HEK293 (cell line): ENCODE data around the gene MT1F.

Experiments used
- CTCF ChIA-PET: fragments of 350-600 bp; formaldehyde crosslinking; extraction: SDS; loops from one replicate; lab custom pipeline; 2021; ENCODE audit warnings: antibody characterized with exemption; lab: Yijun Ruan, JAX
- POLR2A ChIA-PET: fragments of 300-600 bp; formaldehyde crosslinking; extraction: SDS; loops from one replicate; lab custom pipeline; 2020; ENCODE audit warnings: antibody characterized with exemption, inconsistent platforms; lab: Yijun Ruan, JAX
- H3K27ac ChIP-seq: fragments of 200-500 bp; sonication (Bioruptor generic); 2 replicates; pipeline ENCODE4 v1.5.1; 2014; ENCODE audit warnings: low read depth, low read length, control low read depth, inconsistent platforms; ENCODE audit errors: extremely low read depth
- H3K36me3 ChIP-seq, 2 experiments: fragments of 200-500 bp in 1 of 2; sonication (Bioruptor generic) in 1 of 2; 1 replicate in 1 of 2; 2 replicates in 1 of 2; pipeline ENCODE4 v1.5.1; 2014 to 2017; ENCODE audit warnings: inconsistent platforms in 2 of 2, low read length in 2 of 2; ENCODE audit not compliant: control insufficient read depth in 2 of 2, insufficient read depth in 1 of 2
- H3K4me1 ChIP-seq: fragments of 200-500 bp; sonication (Bioruptor generic); 2 replicates; pipeline ENCODE4 v1.5.1; 2014; ENCODE audit warnings: mild to moderate bottlenecking, low read length, inconsistent platforms; ENCODE audit not compliant: control insufficient read depth, insufficient read depth
- H3K4me3 ChIP-seq: 2 replicates; pipeline ENCODE4 v1.5.1; 2011; ENCODE audit warnings: low read depth, mild to moderate bottlenecking, control low read depth, low read length, moderate library complexity
- H3K9me3 ChIP-seq: fragments of 200-500 bp; sonication (Bioruptor generic); 2 replicates; pipeline ENCODE4 v1.5.1; 2014; ENCODE audit warnings: low read depth, low read length, inconsistent platforms; ENCODE audit not compliant: control insufficient read depth, insufficient read depth
- BCL11B ChIP-seq: fragments of 450-650 bp; formaldehyde crosslinking; IDR thresholded peaks from 2 replicates; pipeline ENCODE4 v1.5.1; 2016; ENCODE audit warnings: low read depth, missing biosample characterization, missing genetic modification characterization
- HOXA7 ChIP-seq: sonication (generic); formaldehyde crosslinking; IDR thresholded peaks from 2 replicates; pipeline ENCODE4 v1.8.1; 2022; ENCODE audit warnings: missing genetic modification reagents, borderline replicate concordance
- MYNN ChIP-seq: fragments of 450-650 bp; formaldehyde crosslinking; IDR thresholded peaks from 2 replicates; pipeline ENCODE4 v1.5.1; 2016; ENCODE audit warnings: missing biosample characterization, missing genetic modification characterization, borderline replicate concordance
- OSR2 ChIP-seq: fragments of 450-650 bp; formaldehyde crosslinking; IDR thresholded peaks from 2 replicates; pipeline ENCODE4 v1.5.1; 2016; ENCODE audit warnings: missing biosample characterization, missing genetic modification characterization
- OVOL3 ChIP-seq: fragments of 450-650 bp; formaldehyde crosslinking; IDR thresholded peaks from 2 replicates; pipeline ENCODE4 v1.5.1; 2016; ENCODE audit warnings: missing biosample characterization, missing genetic modification characterization
- PRDM6 ChIP-seq: fragments of 450-650 bp; formaldehyde crosslinking; IDR thresholded peaks from 2 replicates; pipeline ENCODE4 v1.5.1; 2017; ENCODE audit warnings: missing biosample characterization, missing genetic modification characterization
- SALL2 ChIP-seq: fragments of 450-650 bp; formaldehyde crosslinking; IDR thresholded peaks from 2 replicates; pipeline ENCODE4 v1.5.0; 2017; ENCODE audit warnings: missing biosample characterization, mild to moderate bottlenecking, missing genetic modification characterization, borderline replicate concordance
- ZBTB1 ChIP-seq: fragments of 450-650 bp; formaldehyde crosslinking; IDR thresholded peaks from 2 replicates; pipeline ENCODE4 v1.5.1; 2016; ENCODE audit warnings: missing biosample characterization, missing genetic modification characterization
- ZIC2 ChIP-seq: fragments of 450-650 bp; formaldehyde crosslinking; IDR thresholded peaks from 2 replicates; pipeline ENCODE4 v1.5.1; 2016; ENCODE audit warnings: missing biosample characterization, missing genetic modification characterization
- ZNF121 ChIP-seq: fragments of 450-650 bp; formaldehyde crosslinking; IDR thresholded peaks from 2 replicates; pipeline ENCODE4 v1.5.1; 2016; ENCODE audit warnings: missing biosample characterization, missing genetic modification characterization
- ZNF132 ChIP-seq: fragments of 450-650 bp; formaldehyde crosslinking; IDR thresholded peaks from 2 replicates; pipeline ENCODE4 v1.5.1; 2017; ENCODE audit warnings: missing biosample characterization, missing genetic modification characterization, borderline replicate concordance
- ZNF211 ChIP-seq: fragments of 450-650 bp; formaldehyde crosslinking; IDR thresholded peaks from 2 replicates; pipeline ENCODE4 v1.5.1; 2016; ENCODE audit warnings: low read depth, missing biosample characterization, missing genetic modification characterization
- ZNF24 ChIP-seq: fragments of 450-650 bp; formaldehyde crosslinking; IDR thresholded peaks from 2 replicates; pipeline ENCODE4 v1.5.1; 2016; ENCODE audit warnings: missing biosample characterization, missing genetic modification characterization
- ZNF280C ChIP-seq: fragments of 450-650 bp; formaldehyde crosslinking; IDR thresholded peaks from 2 replicates; pipeline ENCODE4 v1.5.1; 2016; ENCODE audit warnings: missing biosample characterization, missing genetic modification characterization
- ZNF394 ChIP-seq: fragments of 450-650 bp; formaldehyde crosslinking; IDR thresholded peaks from 2 replicates; pipeline ENCODE4 v1.5.1; 2016; ENCODE audit warnings: missing biosample characterization, missing genetic modification characterization, mild to moderate bottlenecking, moderate library complexity, borderline replicate concordance
- ZNF398 ChIP-seq: fragments of 450-650 bp; formaldehyde crosslinking; IDR thresholded peaks from 2 replicates; pipeline ENCODE4 v1.5.1; 2017; ENCODE audit warnings: missing biosample characterization, missing genetic modification characterization
- ZNF514 ChIP-seq: fragments of 450-650 bp; formaldehyde crosslinking; IDR thresholded peaks from 2 replicates; pipeline ENCODE4 v1.5.1; 2016; ENCODE audit warnings: missing biosample characterization, missing genetic modification characterization
- ZNF549 ChIP-seq: fragments of 450-650 bp; IDR thresholded peaks from 2 replicates; pipeline ENCODE4 v1.5.1; 2018; ENCODE audit warnings: missing biosample characterization, missing genetic modification characterization, mild to moderate bottlenecking, inconsistent platforms, moderate library complexity
- ZNF596 ChIP-seq: fragments of 450-650 bp; IDR thresholded peaks from 2 replicates; pipeline ENCODE4 v1.5.0; 2018; ENCODE audit warnings: missing biosample characterization, mild to moderate bottlenecking, missing genetic modification characterization, moderate library complexity
- ZNF701 ChIP-seq: fragments of 450-650 bp; formaldehyde crosslinking; IDR thresholded peaks from 2 replicates; pipeline ENCODE4 v1.5.1; 2016; ENCODE audit warnings: missing biosample characterization, missing genetic modification characterization
- ZSCAN16 ChIP-seq: fragments of 450-650 bp; formaldehyde crosslinking; IDR thresholded peaks from 2 replicates; pipeline ENCODE4 v1.5.1; 2016; ENCODE audit warnings: missing biosample characterization, missing genetic modification characterization
- ZSCAN30 ChIP-seq: fragments of 450-650 bp; IDR thresholded peaks from 2 replicates; pipeline ENCODE4 v1.5.1; 2018; ENCODE audit warnings: missing biosample characterization, mild to moderate bottlenecking, missing genetic modification characterization, moderate library complexity

MT1F gene

DNA sequence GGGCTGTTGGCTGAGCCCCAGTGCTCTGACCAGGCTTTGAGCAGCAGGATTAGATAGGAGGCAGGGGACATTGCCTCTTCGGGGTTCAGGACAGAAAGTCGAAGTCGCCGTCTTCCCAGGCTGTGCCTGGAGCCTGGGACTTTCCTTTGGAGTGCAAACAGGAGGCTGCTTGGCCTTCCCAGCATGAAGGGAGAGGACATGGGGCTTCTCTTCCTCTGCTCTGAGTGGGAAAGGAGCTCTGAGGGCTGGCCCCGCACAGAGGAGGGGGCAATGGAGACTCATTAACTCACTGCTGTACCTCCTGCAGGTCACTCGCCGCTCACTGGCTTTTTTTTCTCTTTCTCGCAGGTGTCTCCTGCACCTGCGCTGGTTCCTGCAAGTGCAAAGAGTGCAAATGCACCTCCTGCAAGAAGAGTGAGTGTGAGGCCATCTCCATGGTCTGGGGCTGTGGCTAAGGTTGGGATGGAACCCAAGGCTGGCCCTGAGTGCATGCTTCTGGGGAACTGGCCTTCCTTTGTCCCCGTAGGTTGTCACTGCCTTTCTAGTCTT lies 642 bp downstream of the MT1F start:
- no peak overlapping the region for H3K4me3 ChIP-seq

DNA sequence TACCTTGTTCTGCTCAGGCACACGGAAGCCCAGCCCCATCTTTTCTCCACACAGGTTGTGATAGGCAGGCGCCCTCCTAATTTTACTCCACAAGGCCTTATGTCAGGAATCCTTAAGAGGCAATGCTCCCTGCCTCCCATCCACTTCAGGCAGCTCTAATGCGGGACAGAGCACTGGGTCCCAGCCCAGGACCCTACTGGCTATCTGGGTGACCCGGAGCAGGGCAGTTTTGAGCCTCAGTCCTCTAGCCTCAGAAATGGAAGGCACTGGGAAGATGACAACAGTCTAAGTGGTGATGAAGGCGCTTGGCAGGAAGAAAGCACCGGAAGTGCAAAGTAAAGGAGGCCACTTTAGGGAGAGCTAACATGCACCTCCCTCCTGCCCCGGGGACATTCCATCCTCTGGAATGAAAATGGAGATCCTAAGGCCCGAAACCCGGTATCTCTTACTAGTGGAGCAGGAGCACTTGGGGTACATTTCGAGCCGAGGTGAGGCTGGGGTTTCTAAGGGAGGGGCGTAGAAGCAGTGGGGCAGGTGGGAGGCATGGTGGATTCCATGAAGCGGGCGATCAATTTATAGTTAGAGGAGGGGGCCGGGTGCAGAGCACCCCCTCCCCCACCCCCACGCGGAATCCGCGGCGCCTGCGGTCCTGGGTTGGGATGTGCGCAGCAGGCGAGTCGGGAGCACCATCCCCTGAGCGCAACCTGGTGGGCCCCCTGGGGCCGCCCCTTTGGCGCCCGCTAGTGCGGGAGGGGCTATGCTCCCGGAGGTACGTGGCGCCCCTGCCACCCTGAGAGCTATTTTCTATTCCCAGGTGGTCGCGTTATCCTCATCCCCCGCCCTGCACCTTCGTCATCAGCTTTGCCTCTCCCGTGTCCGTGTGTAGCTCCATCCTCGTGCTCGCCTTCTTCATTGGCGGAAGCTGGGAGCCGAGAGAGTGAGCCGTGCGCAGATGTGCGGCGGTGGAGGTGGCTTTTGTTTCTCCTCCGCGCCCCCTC lies 4.9 kb downstream of the MT1F start:
- no peaks in the 10 kb centered on the region for H3K9me3 ChIP-seq
- H3K4me1 ChIP-seq: no peaks in the 10 kb centered on the region; the same call in 1 of the 2 replicates
- POLR2A ChIA-PET: interaction anchor here (0.6 kb wide), 1 partner anchor 1808 kb away, joined by 3 read pairs; no protein-coding TSS in a partner anchor
- no peak overlapping the region for H3K4me3 ChIP-seq
- H3K27ac ChIP-seq: no peak overlapping the region
- CTCF ChIA-PET: no interaction called here
- no peak for TF ChIP-seq MYNN
- TF ChIP-seq ZSCAN30 (tag by site-specific recombination): no peak
- TF ChIP-seq ZNF701: no peak
- TF ChIP-seq ZIC2 (tag by site-specific recombination): no peak
- no peak for TF ChIP-seq ZNF280C
- no peak for TF ChIP-seq SALL2 (tag by site-specific recombination)
- TF ChIP-seq HOXA7 (CRISPR knock-in tag): no peak
- no peak for TF ChIP-seq ZNF121 (tag by site-specific recombination)
- TF ChIP-seq PRDM6: no peak
- no peak for TF ChIP-seq ZNF132 (tag by site-specific recombination)
- TF ChIP-seq ZNF514: no peak
- TF ChIP-seq OSR2 (tag by site-specific recombination): no peak
- TF ChIP-seq ZNF394: no peak
- TF ChIP-seq ZNF24: no peak
- TF ChIP-seq ZSCAN16 (tag by site-specific recombination): no peak
- TF ChIP-seq ZNF211 (tag by site-specific recombination): no peak
- TF ChIP-seq, all 188 proteins: peak for 0
- H3K36me3 ChIP-seq: no peaks in the 10 kb centered on the region

More for the DNA sequence above, 642 bp downstream of the MT1F start:
- H3K36me3 ChIP-seq: no peaks in the 10 kb centered on the region
- H3K4me1 ChIP-seq: no peaks in the 10 kb centered on the region; the same call in 1 of the 2 replicates
- ChIA-PET CTCF (interaction anchor here (0.6 kb wide), 1 partner anchor 34 kb away, joined by 5 read pairs; no protein-coding TSS in a partner anchor), POLR2A (interaction anchor here (1.2 kb wide), 2 partner anchors 24 to 50 kb away, joined by 5 to 7 read pairs; partner anchors contain the start of genes MT1X and MT2A)
- H3K9me3 ChIP-seq: no peaks in the 10 kb centered on the region
- TF ChIP-seq BCL11B (tag by site-specific recombination): no peak
- TF ChIP-seq ZNF398: no peak
- no peak for TF ChIP-seq OVOL3 (tag by site-specific recombination)
- TF ChIP-seq ZNF596: no peak
- no peak for TF ChIP-seq ZNF549 (tag by site-specific recombination)
- no peak for TF ChIP-seq ZBTB1
- no peak overlapping the region for H3K27ac ChIP-seq
